ENCODE data around the gene PES1. TPM values are rescaled to one million over a fixed set of nuclear protein-coding genes. Genes with fewer than 3 reads are reported as not detected.

PES1 gene
- polyA plus RNA-seq, 3 donors, result 32.2 to 36.6 (median 35.6) TPM

- intact Hi-C loops (cut with micrococcal nuclease), result no loop called here
- Mint-ChIP-seq H3K27me3 (ENCODE audit: low read depth in 3 of 3) (peaks cover 20 to 24% (median 23%) of the 10 kb centered on the region in 3 donors), H3K36me3 (peaks cover 46 to 52% of the 10 kb centered on the region in 2 donors), H3K9me3 (peaks cover 0 to 2% (median 0%) of the 10 kb centered on the region in 7 donors), H3K4me1 (peaks cover 4% of the 10 kb centered on the region), H3K4me3 (peak overlapping the region in 1 of 2 donors; percentile 73), H3K27ac (no peak overlapping the region)
- peaks cover 49 to 52% of the 10 kb centered on the region in 2 donors for H3K36me3 ChIP-seq (replicated peaks in 1 of 2; ENCODE audit: control insufficient read depth in 1 of 2, insufficient read depth in 2 of 2, low read length in 2 of 2)
- no peak overlapping the region for H2AFZ ChIP-seq (ENCODE audit: insufficient read depth, low read depth, low read length, poor library complexity, severe bottlenecking)
- H3K4me3 ChIP-seq (replicated peaks in 1 of 3; ENCODE audit: low read depth in 2 of 3, low read length in 3 of 3), result no peak overlapping the region
- H3K4me2 ChIP-seq (replicated peaks; ENCODE audit: extremely low read depth, low read length, poor library complexity, severe bottlenecking), result no peak overlapping the region
- no peak overlapping the region for H3K27ac ChIP-seq (ENCODE audit: low read depth in 1 of 2, low read length in 2 of 2)
- no peak for TF ChIP-seq CTCF (IDR thresholded peaks at IDR 0.05)
- no peaks in the 10 kb centered on the region for H4K20me1 ChIP-seq (ENCODE audit: insufficient read depth, low read length)
- H3K79me2 ChIP-seq (ENCODE audit: insufficient read depth, low read length), result no peaks in the 10 kb centered on the region
- H3K27me3 ChIP-seq (ENCODE audit: control insufficient read depth in 2 of 2, insufficient read depth in 2 of 2, low read length in 2 of 2), result peaks cover 0 to 20% of the 10 kb centered on the region in 2 donors
- DNase-seq, result no peak
- H3K9me3 ChIP-seq (replicated peaks in 1 of 2; ENCODE audit: control insufficient read depth in 1 of 2, insufficient read depth in 1 of 2, low read length in 2 of 2), result no peaks in the 10 kb centered on the region
- no peaks in the 10 kb centered on the region for H3K4me1 ChIP-seq (ENCODE audit: control insufficient read depth in 1 of 2, insufficient read depth in 2 of 2, low read length in 2 of 2)
- 89% methylated on average over 11 of the region's 12 CpGs for WGBS (ENCODE audit: insufficient coverage)
- H3K9ac ChIP-seq (ENCODE audit: insufficient read depth, low read length, poor library complexity, severe bottlenecking), result no peak overlapping the region
These were observed 16.6 kb downstream of the PES1 start for GRCh38 chr22:30574997-30575671.

- H2AFZ ChIP-seq (ENCODE audit: insufficient read depth, low read depth, low read length, poor library complexity, severe bottlenecking), result no peak within 1 kb of the TSS
- intact Hi-C loops (cut with micrococcal nuclease), result no loop called here
- no peaks in the 10 kb centered on the region for H4K20me1 ChIP-seq (ENCODE audit: insufficient read depth, low read length)
- peak within 1 kb of the TSS in 1 of 2 donors; percentile 73 for H3K4me3 Mint-ChIP-seq
- H3K4me2 ChIP-seq (replicated peaks; ENCODE audit: extremely low read depth, low read length, poor library complexity, severe bottlenecking), result no peak within 1 kb of the TSS
- H3K36me3 ChIP-seq (replicated peaks in 1 of 2; ENCODE audit: control insufficient read depth in 1 of 2, insufficient read depth in 2 of 2, low read length in 2 of 2), result peaks cover 41 to 44% of the 10 kb centered on the region in 2 donors
- no peak for TF ChIP-seq CTCF (IDR thresholded peaks at IDR 0.05)
- H3K9me3 ChIP-seq (replicated peaks in 1 of 2; ENCODE audit: control insufficient read depth in 1 of 2, insufficient read depth in 1 of 2, low read length in 2 of 2), result no peaks in the 10 kb centered on the region
- H3K9ac ChIP-seq (ENCODE audit: insufficient read depth, low read length, poor library complexity, severe bottlenecking), result no peak within 1 kb of the TSS
- H3K79me2 ChIP-seq (ENCODE audit: insufficient read depth, low read length), result no peaks in the 10 kb centered on the region
- H3K36me3 Mint-ChIP-seq, result peaks cover 38 to 44% of the 10 kb centered on the region in 2 donors
- H3K27me3 Mint-ChIP-seq (ENCODE audit: low read depth in 3 of 3), result peaks cover 21 to 24% (median 23%) of the 10 kb centered on the region in 3 donors
- peaks cover 0 to 20% of the 10 kb centered on the region in 2 donors for H3K27me3 ChIP-seq (ENCODE audit: control insufficient read depth in 2 of 2, insufficient read depth in 2 of 2, low read length in 2 of 2)
- peaks cover 0 to 2% (median 0%) of the 10 kb centered on the region in 7 donors for H3K9me3 Mint-ChIP-seq
- no peaks in the 10 kb centered on the region for H3K4me1 ChIP-seq (ENCODE audit: control insufficient read depth in 1 of 2, insufficient read depth in 2 of 2, low read length in 2 of 2)
- H3K4me3 ChIP-seq (replicated peaks in 1 of 3; ENCODE audit: low read depth in 2 of 3, low read length in 3 of 3), result no peak within 1 kb of the TSS
- no peak within 1 kb of the TSS for H3K27ac ChIP-seq (ENCODE audit: low read depth in 1 of 2, low read length in 2 of 2)
- DNase-seq, result no peak
- H3K4me1 Mint-ChIP-seq, result peaks cover 4% of the 10 kb centered on the region
- no peak within 1 kb of the TSS for H3K27ac Mint-ChIP-seq
- 28% methylated on average over 61 of the region's 75 CpGs for WGBS (ENCODE audit: insufficient coverage)
These were observed 17.4 kb downstream of the PES1 start, which contains the start of gene GAL3ST1 for GRCh38 chr22:30574095-30574981. Gene GAL3ST1 (minus strand): TSS chr22:30574665. CDS start chr22:30557392, 17,273 bp downstream.
